HG03432 (cell line): ENCODE data around the gene TRPV6.

Source experiments
- ATAC-seq: cut with Tn5 transposase; IDR thresholded peaks from one replicate; pipeline ENCODE4 v1.9.1; 2021; ENCODE audit warnings: mild to moderate bottlenecking, moderate library complexity; ENCODE audit not compliant: unreplicated experiment

The TRPV6 gene

GRCh38 chr7:142885311-142886230 lies at the start of gene TRPV6:
TRPV6 (minus strand) TSS chr7:142885745.
- ATAC-seq: no peak

- no peak for ATAC-seq
Measured at GRCh38 chr7:142934056-142934455, 48.5 kb upstream of the TRPV6 start.

GRCh38 chr7:142933624-142934023 lies 48.1 kb upstream of the TRPV6 start, which contains the start of gene TRPV5:
TRPV5 (minus strand) TSS chr7:142933746; CDS start chr7:142933459, 287 bp downstream.
- no peak for ATAC-seq

GRCh38 chr7:142933092-142933475 lies 47.5 kb upstream of the TRPV6 start:
- ATAC-seq: no peak

GRCh38 chr7:142932386-142933091 lies 47.0 kb upstream of the TRPV6 start:
- ATAC-seq: no peak

- ATAC-seq: no peak
Measured at GRCh38 chr7:142930126-142930730, 44.7 kb upstream of the TRPV6 start.

GRCh38 chr7:142927949-142928348 lies 42.4 kb upstream of the TRPV6 start:
- ATAC-seq: no peak

- ATAC-seq: no peak
Measured at GRCh38 chr7:142927085-142927745, 41.7 kb upstream of the TRPV6 start.

- no peak for ATAC-seq
Measured at GRCh38 chr7:142925413-142925812, 39.9 kb upstream of the TRPV6 start.

GRCh38 chr7:142923391-142923790 lies 37.8 kb upstream of the TRPV6 start:
- ATAC-seq: no peak

GRCh38 chr7:142919656-142920055 lies 34.1 kb upstream of the TRPV6 start:
- ATAC-seq: no peak

- no peak for ATAC-seq
Measured at GRCh38 chr7:142918901-142919300, 33.4 kb upstream of the TRPV6 start.

- ATAC-seq: no peak
Measured at GRCh38 chr7:142917447-142917846, 31.9 kb upstream of the TRPV6 start.

GRCh38 chr7:142916508-142916907 lies 31.0 kb upstream of the TRPV6 start:
- no peak for ATAC-seq

GRCh38 chr7:142915315-142915714 lies 29.8 kb upstream of the TRPV6 start:
- ATAC-seq: no peak

- no peak for ATAC-seq
Measured at GRCh38 chr7:142914121-142914520, 28.6 kb upstream of the TRPV6 start.

GRCh38 chr7:142913566-142913965 lies 28.0 kb upstream of the TRPV6 start:
- ATAC-seq: no peak

GRCh38 chr7:142913051-142913450 lies 27.5 kb upstream of the TRPV6 start:
- no peak for ATAC-seq

- ATAC-seq: no peak
Measured at GRCh38 chr7:142910481-142910880, 24.9 kb upstream of the TRPV6 start.

- no peak for ATAC-seq
Measured at GRCh38 chr7:142910031-142910433, 24.5 kb upstream of the TRPV6 start.
